OCI-M1 (cell line): Measurements from ENCODE around the gene COL12A1.

Source experiments
- DNase-seq: peaks from one replicate; lab custom pipeline; 2025; lab: John Stamatoyannopoulos, UW

The COL12A1 gene

DNA sequence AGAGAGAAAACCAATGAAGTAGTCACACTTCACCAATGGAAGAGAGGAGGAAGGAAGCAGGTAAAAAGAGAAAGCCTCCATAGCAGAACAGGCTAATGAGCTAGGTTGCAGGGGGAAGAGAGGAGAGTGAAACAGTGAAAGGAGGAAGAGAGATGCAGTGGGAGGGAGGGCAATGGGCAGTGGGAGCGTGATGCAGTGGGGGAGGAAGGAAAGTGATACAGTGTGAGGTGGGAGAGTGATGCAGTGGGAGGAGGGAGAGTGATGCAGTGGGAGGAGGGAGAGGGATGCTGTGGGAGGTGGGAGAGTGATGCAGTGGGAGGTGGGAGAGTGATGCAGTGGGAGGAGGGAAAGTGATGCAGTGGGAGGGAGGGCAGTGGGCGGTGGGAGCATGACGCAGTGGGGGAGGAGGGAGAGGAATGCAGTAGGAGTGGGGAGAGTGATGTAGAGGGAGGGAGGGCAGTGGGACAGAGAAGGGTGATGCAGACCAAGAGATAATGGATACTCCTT is 29.7 kb downstream of the COL12A1 start:
- DNase-seq, result no peak

DNA sequence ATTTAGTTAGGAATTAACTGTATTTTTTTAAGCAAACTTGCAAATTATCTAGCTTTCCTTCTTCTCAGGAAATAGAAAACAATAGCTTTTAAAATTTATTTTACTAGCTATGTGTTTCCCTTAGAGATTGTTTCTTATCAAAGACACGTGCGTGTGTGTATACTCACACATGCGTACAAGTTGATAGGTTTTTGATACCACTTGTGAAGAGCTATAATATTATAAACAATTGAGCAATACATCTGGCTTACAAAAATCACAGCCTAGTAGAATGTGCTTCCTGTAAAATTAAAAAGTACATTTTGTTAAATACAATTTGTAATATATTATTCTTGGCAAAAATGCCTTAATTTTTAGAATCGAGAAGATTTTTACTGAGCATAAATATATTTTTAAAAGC is 33.9 kb downstream of the COL12A1 start:
- no peak for DNase-seq

DNA sequence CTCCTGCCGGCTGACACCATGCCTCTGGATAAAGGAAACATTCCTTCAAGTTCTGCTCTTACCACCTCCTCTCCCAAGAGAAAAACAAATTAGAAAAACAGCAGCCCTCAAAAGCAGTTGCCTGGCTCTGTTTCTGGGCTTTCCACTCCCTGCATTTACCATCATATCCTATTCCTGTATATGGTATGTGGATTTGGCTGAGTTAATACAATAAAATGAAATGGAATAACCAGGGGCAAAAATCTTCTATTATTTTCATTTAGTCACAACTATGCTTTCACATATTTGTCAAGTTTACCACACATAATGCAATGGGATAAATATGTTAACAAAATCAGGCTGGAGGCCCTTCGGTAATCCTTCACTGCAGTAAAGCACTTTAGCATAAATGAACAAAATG is 34.3 kb downstream of the COL12A1 start:
- DNase-seq, result no peak

DNA sequence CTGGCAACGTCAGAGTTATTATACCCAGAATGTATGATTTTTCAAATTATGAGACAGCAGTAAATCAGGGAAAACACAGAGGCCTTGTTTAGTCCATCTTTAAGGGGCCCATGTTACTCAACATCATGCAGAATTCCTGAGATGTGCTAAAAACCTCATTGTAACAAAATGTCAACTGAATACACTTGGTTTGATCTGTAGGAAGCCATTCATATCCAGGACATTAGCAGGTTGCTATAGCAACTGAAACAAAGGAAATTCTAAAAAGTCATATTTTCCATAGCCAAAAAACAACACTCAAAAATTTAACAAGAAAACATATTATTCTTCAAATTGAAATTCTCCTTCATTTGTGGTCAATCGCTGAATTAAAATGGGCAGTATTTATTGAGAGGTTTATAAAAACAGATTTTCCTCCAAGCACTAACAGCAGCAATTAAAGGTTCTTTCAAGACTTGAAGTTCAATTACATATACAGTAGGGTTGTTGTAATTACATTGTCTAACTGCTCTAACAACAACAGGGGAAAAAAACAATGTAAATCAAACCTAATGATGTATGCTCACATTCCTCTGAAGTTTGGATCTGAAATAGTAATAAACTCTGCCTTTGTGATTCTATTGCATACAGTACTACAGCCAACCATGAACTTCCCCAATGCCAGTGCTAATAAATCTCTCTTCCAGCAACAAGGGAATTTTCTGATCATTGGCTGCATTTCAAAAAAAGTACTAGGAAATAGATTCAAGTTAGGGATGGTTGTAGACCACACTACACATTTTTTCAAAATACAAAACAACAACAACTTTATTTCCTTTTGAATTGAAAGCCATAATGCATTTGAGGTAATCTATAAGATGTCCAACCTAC is 34.9 kb downstream of the COL12A1 start:
- DNase-seq, result no peak

DNA sequence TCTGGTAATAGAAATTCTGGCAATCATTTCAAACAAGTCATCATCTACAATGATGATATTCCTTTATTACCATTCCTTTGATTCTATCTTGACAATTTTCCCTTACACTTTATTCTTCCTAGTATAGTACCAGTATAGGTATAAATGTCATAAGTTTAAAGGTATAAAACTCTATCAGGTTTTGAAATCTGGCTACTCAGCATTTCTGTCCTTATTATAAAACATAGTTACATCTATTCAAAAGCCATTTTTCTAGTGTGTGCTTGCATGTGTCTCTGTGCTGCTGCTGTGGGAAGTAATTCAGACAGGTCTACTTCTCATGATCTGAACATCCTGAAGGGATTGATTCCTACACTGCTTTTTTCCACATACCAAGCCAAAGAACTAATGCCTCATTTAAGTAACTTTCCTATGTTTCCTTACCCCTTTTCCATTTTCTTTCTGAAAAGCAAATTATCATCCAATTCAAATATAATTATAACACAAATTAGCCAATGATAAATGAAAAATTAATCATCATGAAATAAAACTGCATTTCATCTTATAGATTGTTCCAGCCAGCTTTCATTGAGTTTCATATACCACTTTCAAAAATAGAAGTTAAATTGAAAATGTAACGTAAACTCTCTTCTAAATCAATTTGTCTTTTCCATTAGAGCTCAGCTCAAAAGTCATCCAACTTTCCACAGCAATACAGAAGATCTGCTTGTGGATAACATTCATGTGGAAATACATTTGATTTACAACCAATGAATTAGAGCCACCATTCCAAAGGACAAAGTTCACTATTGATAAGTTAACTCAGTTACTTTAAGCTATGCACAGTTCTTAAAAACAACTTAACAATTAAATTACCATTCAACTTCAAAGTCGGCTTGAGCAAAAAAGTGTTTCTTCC is 35.9 kb downstream of the COL12A1 start:
- no peak for DNase-seq

DNA sequence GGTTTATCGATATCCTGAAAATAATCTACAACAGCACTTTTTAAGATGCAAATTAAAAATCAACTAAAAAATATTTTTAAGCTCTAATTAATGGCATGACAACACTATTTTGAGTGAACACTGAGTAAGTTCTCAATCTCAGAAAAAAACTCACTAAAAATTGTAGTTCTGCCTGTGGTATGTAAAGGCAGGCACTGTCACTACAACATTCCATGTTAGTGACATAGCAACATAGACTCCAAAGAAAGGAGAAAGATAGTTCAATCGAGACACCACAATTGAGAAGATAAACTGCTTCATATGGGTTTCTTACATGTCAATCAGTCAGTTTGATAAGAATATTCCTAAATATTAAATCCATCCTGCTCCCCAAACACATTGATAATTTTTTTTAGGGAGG is 38.0 kb downstream of the COL12A1 start:
- no peak for DNase-seq

DNA sequence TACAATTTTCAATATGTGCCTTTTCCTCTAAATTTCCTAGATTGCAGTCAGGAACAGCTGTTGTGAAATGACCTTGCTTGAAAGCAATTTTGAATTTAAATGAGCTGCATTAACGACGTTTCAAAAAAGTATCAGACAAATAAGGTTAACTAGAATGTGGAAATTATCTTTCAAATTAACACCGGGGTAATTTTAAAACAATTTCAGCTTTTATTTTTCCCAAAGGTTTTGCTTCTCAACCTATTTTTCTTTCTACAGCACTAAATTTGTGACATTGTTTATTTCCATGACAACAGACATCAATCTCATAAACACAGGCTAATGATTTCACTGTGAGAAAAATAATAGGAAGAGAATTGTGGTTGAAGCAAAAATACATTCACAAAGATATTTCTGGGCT is 38.5 kb downstream of the COL12A1 start:
- DNase-seq, result no peak

DNA sequence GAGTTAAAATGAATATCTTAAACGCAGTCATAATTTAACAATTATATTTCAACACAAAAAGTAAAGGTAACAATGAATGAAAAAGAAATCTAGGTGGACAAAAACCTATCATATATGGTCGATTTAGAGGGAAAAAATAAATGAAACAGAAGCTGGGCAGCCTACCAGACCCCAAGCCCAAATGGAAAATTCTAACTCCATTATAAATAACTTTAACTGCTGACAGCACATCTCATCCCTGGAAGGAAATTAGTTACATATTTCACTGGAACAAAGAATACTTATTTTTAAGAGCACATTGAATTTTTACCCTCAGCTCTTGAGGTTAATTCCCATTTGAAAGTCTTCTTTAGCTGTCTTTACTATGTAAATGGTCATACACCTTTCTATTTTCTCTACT is 39.1 kb downstream of the COL12A1 start:
- no peak for DNase-seq

DNA sequence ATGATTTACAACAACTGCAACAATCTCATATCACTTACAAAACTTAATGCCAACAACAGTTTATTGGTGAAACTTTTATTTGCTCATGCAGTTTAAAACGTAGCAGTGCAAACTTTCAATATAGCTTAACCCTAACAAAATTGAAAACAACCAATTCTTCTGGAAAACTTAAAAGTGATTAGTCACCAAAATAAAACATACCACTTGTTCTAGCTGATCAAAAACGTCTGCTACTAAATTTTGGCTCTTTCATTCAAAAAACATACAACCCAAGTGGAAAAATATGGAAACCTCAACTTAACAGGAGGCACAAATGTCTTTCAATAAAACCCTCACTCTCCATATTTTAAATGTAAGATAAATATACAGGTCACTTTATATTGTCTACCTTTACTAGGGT is 39.6 kb downstream of the COL12A1 start:
- no peak for DNase-seq

DNA sequence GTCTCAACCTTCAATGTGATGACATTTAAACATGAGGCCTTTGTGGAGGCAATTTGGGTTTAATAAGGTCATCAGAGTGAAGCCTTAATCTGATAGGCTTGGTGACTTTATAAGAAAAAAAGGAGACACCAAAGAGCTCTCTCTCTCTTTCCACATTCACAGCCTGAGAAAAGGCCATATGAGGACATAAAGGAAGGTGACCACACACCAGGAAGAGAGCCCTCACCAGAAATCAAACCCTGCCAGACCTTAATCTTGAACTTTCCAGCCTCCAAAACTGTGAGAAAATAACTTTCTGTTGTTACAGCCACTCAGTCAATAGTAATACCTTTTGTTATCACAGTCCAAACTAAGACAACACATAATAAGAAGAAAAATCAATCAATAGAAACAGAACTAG is 47.7 kb downstream of the COL12A1 start:
- no peak for DNase-seq

DNA sequence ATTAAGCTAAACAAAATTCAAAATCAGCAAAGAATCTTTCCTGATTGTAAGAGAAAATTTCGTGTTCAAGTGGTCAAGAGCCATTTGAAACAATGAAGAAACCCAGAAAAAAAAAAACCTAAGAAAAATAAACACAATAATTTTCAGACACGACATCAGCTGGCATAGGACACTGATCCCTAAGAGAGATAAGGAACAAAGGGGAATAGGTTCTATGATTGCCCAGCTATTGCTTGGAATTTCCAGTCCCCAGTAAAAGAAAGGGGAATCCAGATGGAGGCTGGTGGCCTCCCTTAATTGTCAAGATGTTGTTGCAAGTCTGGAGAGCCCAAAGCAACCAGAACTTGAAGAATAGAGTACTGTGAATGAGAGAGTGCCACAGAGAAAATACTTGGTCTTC is 48.5 kb downstream of the COL12A1 start:
- no peak for DNase-seq

DNA sequence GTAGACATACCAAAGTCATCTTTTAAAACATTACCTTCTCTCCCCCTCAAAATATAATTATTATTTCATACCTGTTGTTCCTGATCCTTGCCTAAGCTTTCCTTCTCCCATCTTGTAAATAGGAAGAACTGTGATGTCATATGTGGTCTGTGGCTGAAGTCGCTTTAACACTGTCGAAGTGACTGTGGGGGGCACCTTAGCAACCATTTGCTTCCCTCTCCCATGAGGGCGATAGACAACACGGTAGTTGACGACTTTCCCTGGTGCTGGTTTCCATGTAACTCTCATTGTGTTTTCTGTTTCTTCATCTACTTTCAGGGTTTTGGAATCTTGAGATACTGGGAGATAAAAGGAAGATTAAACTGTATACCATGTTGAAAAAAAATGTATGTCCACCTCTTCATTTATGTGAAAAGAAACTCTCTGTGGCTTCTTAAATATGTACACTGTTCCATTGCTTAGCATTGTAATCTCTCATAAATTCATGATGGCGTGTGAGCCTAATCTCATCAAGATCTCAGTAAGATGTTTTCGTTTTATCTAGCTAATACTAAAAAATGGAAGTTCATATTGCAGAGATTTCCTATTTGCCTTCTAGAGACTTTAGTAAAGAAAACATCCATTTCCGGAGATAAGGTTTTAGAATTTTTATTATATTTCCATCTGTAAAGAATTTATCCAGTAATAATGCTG is 49.5 kb downstream of the COL12A1 start:
- DNase-seq, result no peak

DNA sequence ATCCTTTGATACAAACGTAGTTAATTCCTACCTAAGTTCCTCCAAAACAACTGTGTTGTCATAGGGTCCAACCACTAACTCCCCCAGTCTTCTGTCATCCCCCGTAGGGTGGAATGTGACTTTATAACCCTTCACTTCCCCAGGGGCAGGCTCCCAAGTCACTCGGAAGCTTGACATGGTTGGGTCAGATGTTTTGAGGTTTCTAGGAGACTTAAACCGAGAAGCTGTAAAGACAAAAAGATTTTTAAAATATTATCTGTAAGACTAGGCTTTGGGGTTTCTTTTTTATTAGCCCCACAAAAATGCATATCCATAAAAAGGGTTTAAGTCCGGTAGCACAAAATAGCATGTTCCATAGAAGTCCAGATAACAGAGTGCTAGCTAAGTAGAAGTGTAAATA is 50.2 kb downstream of the COL12A1 start:
- no peak for DNase-seq

DNA sequence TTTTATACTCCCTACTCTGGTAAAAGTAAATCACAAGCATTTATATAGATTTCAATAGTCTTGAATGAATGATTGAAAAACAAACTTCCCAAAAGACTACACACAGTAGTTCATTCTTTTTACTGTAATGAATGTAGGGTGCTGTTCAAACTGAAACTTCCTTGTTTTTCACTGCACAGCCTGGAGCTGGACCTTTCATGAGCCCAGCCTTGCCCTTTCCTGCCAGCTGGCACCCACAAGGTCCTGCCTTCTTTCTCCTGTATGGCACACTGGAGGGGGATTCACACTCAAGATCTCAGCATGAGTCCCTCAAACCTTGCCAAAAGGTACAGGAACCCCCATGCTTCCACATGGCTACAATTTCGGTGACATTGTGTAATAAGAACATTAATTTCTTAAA is 50.9 kb downstream of the COL12A1 start:
- DNase-seq, result no peak

DNA sequence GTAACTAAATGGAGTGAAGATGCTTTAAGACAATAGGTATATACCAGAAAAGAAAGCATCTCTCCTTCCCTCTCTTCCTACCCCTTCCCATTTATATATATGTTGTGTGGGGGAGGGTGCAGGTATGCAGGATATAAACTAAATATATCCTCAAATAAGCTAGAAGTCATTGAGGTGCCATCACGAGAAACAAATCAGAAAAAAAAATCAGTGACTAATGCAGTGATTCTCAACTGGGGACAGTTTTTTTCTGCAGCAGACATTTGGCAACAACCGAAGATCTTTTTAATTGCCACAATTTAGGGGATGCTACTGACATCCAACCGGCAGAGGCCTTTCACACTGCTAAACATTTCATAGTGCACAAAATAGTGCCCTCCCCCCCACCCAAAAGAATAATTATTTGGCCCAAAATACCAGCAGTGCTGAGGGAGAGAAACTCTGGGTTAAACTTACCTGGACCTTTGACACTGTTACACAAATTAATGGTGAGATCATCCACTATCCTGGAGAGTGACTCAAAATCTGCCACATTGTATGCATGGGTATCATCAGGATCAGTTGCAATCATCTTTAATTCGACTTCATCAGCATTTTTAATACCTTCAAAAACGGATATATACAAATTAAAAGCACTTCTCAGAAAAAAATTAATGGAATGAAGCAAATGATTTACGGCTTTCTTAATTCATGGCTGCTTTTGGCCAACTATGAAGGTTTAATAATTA is 55.0 kb downstream of the COL12A1 start:
- DNase-seq, result no peak

DNA sequence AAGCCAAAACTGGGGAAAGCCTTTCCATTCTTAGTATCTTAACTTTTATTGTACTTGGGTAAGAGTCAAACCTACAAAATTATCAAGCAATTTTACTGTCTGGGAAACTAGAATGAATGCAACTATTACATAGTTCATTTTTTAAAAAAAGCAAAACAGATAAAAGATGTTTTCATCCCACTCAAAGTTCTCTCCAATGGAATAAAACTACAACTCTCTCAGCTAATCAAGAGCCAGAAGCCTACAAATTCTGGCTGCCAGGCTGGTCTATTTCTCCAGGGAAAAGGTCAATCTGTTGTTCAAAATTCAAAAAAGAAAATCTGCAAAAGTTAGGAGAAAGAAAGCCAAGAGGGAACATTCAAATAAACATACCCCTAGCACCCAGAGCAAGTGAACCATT is 56.2 kb downstream of the COL12A1 start:
- DNase-seq, result no peak

DNA sequence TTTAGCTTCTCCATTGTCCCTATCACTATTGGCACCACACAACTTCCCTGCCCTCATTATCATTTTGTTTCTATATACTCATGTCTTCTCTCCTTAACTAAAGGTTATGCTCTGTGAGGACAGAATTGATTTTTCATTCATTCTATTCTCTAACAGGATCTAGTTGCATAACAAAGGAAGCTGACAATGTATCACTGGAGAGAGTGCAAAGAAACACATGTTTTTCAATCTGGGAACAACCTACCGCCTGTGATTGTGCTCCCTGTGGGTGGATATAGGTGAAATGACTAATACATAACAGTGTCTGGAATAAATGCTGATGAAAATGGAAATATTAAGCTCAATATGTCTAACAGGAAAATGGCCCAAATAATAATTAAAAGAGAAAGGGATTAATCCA is 56.6 kb downstream of the COL12A1 start:
- DNase-seq, result no peak

DNA sequence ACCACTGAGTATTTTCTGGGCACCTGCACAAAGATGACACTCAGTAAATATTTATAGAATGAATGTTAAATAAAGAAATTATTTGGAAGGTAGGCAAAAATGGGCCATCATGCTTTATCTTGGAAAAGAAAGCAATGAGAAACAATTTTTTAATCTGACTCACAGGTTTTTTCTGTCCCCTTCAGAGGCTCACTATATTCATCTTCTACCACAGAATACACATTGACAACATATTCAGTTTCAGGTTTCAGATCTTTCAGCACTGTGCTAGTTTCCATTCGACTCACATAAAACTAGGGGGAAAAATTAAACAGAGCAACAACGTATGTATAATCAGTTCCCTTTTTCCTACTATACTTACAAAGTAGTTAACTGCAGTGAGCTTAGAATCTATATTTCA is 58.3 kb downstream of the COL12A1 start:
- DNase-seq, result no peak

DNA sequence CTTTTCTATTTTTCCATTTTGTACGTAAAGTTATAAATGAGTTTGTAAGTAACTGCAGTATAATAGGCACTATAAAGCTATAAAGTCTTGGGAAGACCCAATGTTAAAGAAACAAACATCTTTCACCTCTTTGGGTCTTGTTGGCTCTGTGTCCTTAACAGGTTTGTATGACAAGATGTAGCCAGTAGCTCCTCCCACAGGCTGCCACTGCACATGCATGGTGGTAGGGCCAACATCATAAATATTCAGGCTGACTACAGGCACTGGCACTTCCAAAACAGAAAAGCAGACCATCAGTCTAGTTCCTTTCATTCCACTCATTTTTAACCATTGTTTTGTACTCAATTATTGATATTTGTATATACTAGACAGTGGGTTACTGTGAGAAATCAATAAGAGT is 59.9 kb downstream of the COL12A1 start:
- no peak for DNase-seq

DNA sequence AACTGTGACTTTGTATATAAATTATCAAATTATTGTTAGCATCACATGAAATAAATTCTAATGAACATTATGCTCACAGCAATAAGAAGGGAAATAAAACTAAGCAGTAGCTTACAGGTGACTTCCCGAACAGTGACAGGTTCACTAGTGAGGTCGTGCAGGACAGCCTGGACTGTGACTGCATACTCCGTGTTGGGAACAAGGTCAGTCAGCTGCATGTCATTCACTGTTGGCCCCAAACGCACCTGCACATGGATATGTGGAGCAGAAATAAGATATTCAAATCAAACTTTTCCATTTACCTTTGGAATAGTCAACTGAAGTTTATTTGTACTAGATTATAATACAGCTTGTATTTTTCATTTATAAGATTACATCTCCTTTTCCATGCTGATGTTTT is 60.6 kb downstream of the COL12A1 start:
- no peak for DNase-seq

DNA sequence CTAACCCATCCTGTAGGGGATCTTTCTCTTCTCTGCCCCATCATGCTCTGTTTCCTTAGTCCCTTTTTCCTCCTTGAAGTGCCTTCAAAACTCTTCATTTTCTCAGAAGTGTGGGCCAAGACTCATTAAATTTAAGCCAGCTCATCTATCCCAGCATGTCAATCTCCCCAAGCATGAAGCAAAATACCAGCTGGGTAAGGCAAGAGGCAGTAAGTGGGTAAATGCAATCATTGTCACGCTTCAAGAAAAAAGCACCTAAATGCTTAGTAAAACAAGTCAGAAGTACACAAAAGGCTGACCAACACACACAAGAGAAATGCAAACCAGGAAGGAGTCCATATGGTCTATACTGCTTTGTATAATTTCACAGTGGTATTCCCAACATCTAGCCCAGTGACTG is 61.5 kb downstream of the COL12A1 start:
- no peak for DNase-seq

DNA sequence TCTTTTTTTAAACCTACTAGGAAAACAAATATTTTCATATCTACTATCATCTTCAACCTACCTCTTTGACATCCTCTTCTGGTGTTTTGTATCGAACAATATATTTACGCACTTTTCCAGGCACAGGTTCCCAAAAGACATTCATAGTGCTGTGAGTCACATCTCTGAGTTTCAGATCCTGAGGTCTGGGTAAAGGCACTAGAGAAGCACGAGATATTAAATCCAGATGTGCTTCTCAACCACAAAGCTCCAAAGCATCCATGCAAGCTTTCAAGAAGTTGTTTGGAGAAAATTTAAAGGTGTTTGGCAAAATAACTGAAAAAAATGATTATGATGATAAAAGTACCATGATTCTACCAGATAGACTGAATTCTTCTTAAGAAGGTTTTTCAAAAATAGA is 62.7 kb downstream of the COL12A1 start:
- DNase-seq, result no peak
